Measurements from ENCODE around the gene CUL7. TPM values are rescaled to one million over a fixed set of nuclear protein-coding genes. Genes with fewer than 3 reads are reported as not detected.

CUL7 gene
- total RNA-seq: 22.6 and 24.7 TPM in 2 replicates

GRCh38 chr6:43053545-43054205 is at the start of gene CUL7:
CUL7 (minus strand) TSS chr6:43053851; CDS start chr6:43052788, 1,063 bp downstream.
- Mint-ChIP-seq H3K27ac (peak within 1 kb of the TSS; percentile 98), H3K4me1 (peaks cover 43% of the 10 kb centered on the region), H3K36me3 (ENCODE audit: low read depth) (peaks cover 49% of the 10 kb centered on the region), H3K27me3 (no peaks in the 10 kb centered on the region), H3K9me3 (no peaks in the 10 kb centered on the region), H3K4me3 (peak within 1 kb of the TSS; percentile 96)
- intact Hi-C loops (cut with micrococcal nuclease): loop anchor here (1.0 to 10.0 kb wide), 6 partner anchors 32 to 489 kb away; partner anchors contain the start of genes CNPY3, PEX6, POLR1C and RRP36
- DNase-seq: peak; percentile 98

DNA sequence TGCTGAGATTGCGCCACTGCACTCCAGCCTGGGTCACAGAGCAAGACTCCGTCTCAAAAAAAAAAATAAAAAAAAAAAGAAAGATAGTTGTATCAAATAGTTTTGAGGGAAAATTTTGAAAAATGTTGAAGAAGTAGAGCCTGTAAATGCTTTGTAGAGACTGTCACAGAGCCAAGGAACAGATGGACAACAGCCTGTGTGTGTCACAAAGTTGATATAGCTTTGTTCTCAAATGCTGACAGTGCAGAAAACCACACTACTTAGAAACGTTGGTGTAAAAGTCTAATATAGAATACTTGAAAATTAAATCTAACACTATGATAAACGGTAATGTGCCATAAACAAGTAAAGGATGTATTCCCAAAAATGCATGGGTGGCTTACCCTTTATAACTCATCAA is 47.8 kb upstream of the CUL7 start:
- Mint-ChIP-seq H3K4me1 (no peaks in the 10 kb centered on the region), H3K27ac (no peak overlapping the region), H3K4me3 (no peak overlapping the region), H3K36me3 (ENCODE audit: low read depth) (no peaks in the 10 kb centered on the region), H3K27me3 (peaks cover 3% of the 10 kb centered on the region), H3K9me3 (no peaks in the 10 kb centered on the region)
- intact Hi-C loops (cut with micrococcal nuclease): no loop called here
- DNase-seq: no peak

- DNase-seq: no peak
Observed at GRCh38 chr6:43097502-43097901, 43.9 kb upstream of the CUL7 start.

DNA sequence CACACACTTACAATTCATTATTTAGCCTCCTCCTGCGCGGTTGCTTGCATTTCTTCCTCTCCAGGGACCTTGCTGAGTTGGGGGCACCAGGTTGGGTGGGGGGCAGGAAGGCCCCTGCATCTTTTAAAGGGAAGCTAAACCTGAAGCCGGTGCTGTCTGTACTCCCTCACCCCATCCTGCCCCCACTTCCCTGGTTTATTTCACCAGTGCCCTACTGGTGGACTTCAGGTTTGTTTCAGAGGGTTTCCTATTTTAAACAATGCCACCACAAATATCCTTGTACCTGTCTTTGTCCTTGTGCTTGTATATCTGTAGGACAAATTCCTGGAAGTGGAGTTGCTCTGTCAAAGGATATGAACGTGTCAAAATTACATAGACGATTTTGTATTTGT is 43.4 kb upstream of the CUL7 start:
- intact Hi-C loops (cut with micrococcal nuclease): no loop called here
- Mint-ChIP-seq H3K4me3 (no peak overlapping the region), H3K27me3 (no peaks in the 10 kb centered on the region), H3K27ac (no peak overlapping the region), H3K36me3 (ENCODE audit: low read depth) (no peaks in the 10 kb centered on the region), H3K4me1 (peaks cover 11% of the 10 kb centered on the region), H3K9me3 (no peaks in the 10 kb centered on the region)
- DNase-seq: no peak

More at GRCh38 chr6:43097502-43097901, 43.9 kb upstream of the CUL7 start:
- Mint-ChIP-seq H3K36me3 (ENCODE audit: low read depth) (no peaks in the 10 kb centered on the region), H3K4me1 (peaks cover 11% of the 10 kb centered on the region), H3K9me3 (no peaks in the 10 kb centered on the region), H3K27me3 (no peaks in the 10 kb centered on the region), H3K4me3 (no peak overlapping the region), H3K27ac (no peak overlapping the region)
- intact Hi-C loops (cut with micrococcal nuclease): no loop called here

DNA sequence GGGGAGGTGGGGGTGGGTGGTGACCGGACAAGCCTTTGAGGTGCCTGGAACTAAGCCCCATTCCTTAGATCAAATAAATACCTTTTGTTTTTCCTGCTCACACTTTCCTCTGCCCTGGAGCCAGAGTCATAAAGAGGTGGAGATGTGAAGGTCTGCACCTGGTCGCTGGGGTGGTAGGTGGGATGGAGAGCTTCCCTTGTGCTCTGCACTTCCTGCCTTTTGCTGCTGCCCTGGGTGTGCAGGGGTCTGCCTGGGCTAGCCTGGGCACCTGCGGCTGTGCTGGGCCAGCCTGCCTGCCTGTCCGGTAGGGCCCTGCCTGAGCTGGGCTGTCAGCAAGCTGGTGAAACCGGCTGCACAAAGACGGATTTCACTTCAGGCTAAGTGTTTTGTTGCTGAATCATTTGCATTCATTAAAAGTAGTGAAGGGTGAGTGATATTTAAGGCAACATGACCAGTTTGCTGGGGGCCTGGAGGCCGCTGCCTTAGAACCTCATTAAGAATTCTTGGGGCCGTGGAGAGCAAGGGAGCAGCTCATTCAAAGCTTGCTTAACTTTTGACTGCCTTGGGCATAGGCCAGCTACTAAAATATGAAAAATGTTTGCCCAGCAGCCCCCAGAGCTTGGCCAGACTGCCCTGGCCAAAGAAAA is 42.9 kb upstream of the CUL7 start:
- no peaks in the 10 kb centered on the region for H3K36me3 Mint-ChIP-seq (ENCODE audit: low read depth)
- H3K9me3 Mint-ChIP-seq: no peaks in the 10 kb centered on the region
- H3K27me3 Mint-ChIP-seq: no peaks in the 10 kb centered on the region
- intact Hi-C loops (cut with micrococcal nuclease): no loop called here
- H3K27ac Mint-ChIP-seq: no peak overlapping the region
- H3K4me1 Mint-ChIP-seq: peaks cover 11% of the 10 kb centered on the region
- H3K4me3 Mint-ChIP-seq: no peak overlapping the region
- DNase-seq: no peak

- no peak for DNase-seq
- Mint-ChIP-seq H3K27me3 (no peaks in the 10 kb centered on the region), H3K4me1 (peaks cover 11% of the 10 kb centered on the region), H3K27ac (no peak overlapping the region), H3K36me3 (ENCODE audit: low read depth) (no peaks in the 10 kb centered on the region), H3K9me3 (no peaks in the 10 kb centered on the region), H3K4me3 (no peak overlapping the region)
- intact Hi-C loops (cut with micrococcal nuclease): no loop called here
Observed at GRCh38 chr6:43095939-43096338, 42.3 kb upstream of the CUL7 start.

DNA sequence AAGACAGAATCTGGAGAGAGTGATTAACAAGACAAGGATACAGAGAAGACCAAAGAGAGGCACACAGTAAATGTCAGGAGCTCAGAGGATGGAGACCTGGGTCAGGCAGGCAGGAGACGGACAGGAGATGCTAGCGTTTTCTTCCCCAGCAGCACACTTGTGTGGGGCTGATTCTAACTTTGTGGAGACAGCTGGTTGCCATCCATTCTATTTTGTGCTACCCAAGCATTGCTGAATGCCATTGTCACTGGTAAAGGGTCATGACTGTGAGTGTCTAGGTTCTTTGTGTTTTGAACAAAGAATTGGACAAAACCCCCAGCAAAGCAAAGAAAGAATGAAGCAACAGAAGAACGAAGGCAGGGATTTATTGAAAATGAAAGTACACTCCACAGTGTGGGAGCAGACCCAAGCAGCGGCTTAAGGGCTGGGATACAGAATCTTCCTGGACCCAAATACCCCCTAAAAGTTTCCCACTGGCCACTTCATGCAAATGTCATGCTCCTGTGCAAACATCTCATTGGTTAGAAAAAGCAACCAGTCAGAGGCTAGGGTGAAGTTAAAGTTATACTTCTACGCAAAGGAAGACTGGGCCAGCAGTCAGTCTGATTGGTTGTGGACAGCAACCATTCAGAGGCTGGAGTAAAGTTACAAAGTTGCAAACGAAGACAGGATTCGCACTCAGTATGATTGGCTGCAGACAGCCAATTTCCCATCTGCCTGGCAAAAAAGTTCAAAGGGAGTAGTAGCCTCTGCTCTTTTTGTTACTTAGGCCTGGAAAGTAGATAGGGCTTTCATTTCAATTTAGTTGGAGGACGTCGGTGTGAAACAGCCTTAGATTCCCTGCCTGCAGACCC is 40.0 kb upstream of the CUL7 start:
- no peak overlapping the region for H3K27ac Mint-ChIP-seq
- no peaks in the 10 kb centered on the region for H3K27me3 Mint-ChIP-seq
- no peaks in the 10 kb centered on the region for H3K36me3 Mint-ChIP-seq (ENCODE audit: low read depth)
- H3K4me3 Mint-ChIP-seq: peak overlapping the region; percentile 55
- intact Hi-C loops (cut with micrococcal nuclease): no loop called here
- peaks cover 11% of the 10 kb centered on the region for H3K4me1 Mint-ChIP-seq
- DNase-seq: no peak
- H3K9me3 Mint-ChIP-seq: no peaks in the 10 kb centered on the region

- Mint-ChIP-seq H3K4me1 (peaks cover 11% of the 10 kb centered on the region), H3K27me3 (no peaks in the 10 kb centered on the region), H3K36me3 (ENCODE audit: low read depth) (no peaks in the 10 kb centered on the region), H3K4me3 (no peak overlapping the region), H3K27ac (no peak overlapping the region), H3K9me3 (no peaks in the 10 kb centered on the region)
- intact Hi-C loops (cut with micrococcal nuclease): no loop called here
- DNase-seq: no peak
Observed at GRCh38 chr6:43092635-43093034, 39.0 kb upstream of the CUL7 start.

DNA sequence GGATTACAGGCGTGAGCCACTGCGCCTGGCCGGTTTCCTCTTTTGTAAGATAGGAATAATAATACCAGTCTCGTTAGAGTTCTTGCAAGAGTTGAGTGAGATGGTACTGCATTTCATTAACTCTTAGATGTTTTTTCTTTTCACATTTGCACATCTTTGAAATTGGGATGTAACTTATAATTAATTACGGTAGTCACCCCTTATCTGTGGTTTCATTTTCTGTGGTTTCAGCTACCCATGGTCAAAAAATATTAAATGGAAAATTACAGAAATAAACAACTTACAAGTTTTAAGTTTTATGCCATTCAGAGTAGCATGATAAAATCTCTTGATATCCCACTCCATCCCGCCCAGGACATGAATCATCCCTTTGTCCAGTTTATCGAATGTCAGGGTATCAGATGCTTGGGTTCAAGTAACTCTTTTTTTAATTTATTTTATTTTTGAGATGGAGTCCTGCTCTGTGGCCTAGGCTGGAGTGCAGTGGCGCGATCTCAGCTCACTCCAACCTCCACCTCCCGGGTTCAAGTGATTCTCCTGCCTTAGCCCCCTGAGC is 37.9 kb upstream of the CUL7 start:
- Mint-ChIP-seq H3K4me3 (no peak overlapping the region), H3K27ac (no peak overlapping the region), H3K9me3 (no peaks in the 10 kb centered on the region), H3K27me3 (no peaks in the 10 kb centered on the region), H3K36me3 (ENCODE audit: low read depth) (no peaks in the 10 kb centered on the region), H3K4me1 (peaks cover 11% of the 10 kb centered on the region)
- DNase-seq: no peak
- intact Hi-C loops (cut with micrococcal nuclease): no loop called here

DNA sequence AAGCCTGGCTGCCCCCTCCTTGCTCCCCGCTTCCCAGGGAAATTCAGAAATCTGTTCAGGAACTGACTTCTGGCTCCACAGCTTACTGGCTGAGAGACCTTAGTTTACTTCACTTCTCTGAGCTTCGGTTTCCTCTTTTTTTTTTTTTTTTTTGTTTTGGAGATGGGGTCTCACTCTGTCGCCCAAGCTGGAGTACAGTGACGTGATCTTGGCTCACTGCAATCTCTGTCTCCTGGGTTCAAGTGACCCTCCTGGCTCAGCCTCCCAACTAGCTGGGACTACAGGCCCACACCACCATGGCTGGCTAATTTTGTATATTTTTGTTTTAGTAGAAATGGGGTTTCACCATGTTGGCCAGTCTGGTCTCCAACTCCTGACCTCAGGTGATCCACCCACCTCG is 37.4 kb upstream of the CUL7 start:
- DNase-seq: no peak
- Mint-ChIP-seq H3K4me3 (no peak overlapping the region), H3K36me3 (ENCODE audit: low read depth) (no peaks in the 10 kb centered on the region), H3K9me3 (no peaks in the 10 kb centered on the region), H3K27ac (no peak overlapping the region), H3K27me3 (no peaks in the 10 kb centered on the region), H3K4me1 (peaks cover 15% of the 10 kb centered on the region)
- intact Hi-C loops (cut with micrococcal nuclease): no loop called here

DNA sequence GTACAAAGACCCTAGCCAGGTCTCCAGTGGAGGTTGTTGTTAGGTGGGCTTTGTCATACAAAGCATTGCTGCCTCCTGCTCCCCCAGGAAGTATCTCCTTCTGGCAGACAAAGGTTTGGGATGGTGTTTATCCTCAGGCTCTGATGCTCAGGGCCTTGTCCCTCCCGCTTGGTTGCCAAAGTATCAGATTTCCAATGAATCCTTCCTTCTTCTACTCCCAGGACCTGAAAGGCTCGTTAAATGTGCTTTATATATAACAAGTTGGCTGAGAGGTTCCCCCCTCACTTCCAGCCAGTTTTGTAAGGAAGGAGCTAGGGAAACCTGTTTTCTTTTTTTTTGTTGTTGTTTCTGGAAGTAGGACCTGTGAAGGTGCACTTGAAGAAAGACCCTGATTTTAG is 36.9 kb upstream of the CUL7 start:
- Mint-ChIP-seq H3K27ac (no peak overlapping the region), H3K9me3 (no peaks in the 10 kb centered on the region), H3K36me3 (ENCODE audit: low read depth) (no peaks in the 10 kb centered on the region), H3K4me3 (no peak overlapping the region), H3K27me3 (no peaks in the 10 kb centered on the region), H3K4me1 (peaks cover 17% of the 10 kb centered on the region)
- no peak for DNase-seq
- intact Hi-C loops (cut with micrococcal nuclease): no loop called here

- no peak overlapping the region for H3K4me3 Mint-ChIP-seq
- H3K27me3 Mint-ChIP-seq: no peaks in the 10 kb centered on the region
- intact Hi-C loops (cut with micrococcal nuclease): no loop called here
- peaks cover 17% of the 10 kb centered on the region for H3K4me1 Mint-ChIP-seq
- H3K27ac Mint-ChIP-seq: peak overlapping the region; percentile 20
- H3K36me3 Mint-ChIP-seq (ENCODE audit: low read depth): no peaks in the 10 kb centered on the region
- DNase-seq: no peak
- H3K9me3 Mint-ChIP-seq: no peaks in the 10 kb centered on the region
Observed at GRCh38 chr6:43089874-43090558, 36.4 kb upstream of the CUL7 start.

DNA sequence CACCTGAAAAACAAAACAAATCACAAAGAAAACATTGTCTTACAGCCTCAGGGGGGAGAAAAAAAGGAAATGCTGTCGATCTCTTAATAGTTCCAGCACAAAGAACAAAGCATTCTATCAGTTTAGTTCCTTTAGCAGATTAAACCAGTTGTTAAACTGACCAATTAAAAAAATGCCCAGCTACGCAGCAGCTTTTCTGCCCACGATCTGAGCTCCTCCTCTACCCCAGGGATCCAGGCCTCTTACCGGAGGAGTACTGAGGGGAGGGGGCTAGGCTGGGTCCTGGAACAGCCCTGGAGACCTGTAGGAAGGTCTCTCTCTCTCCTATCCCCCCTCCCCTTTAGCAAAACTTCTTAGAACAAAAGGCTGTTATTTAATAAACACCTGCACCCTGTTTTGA is 35.8 kb upstream of the CUL7 start:
- intact Hi-C loops (cut with micrococcal nuclease): no loop called here
- H3K4me1 Mint-ChIP-seq: peaks cover 17% of the 10 kb centered on the region
- H3K27me3 Mint-ChIP-seq: peaks cover 1% of the 10 kb centered on the region

More for the DNA sequence above, 35.8 kb upstream of the CUL7 start:
- Mint-ChIP-seq H3K4me3 (no peak overlapping the region), H3K27ac (no peak overlapping the region), H3K36me3 (ENCODE audit: low read depth) (no peaks in the 10 kb centered on the region), H3K9me3 (no peaks in the 10 kb centered on the region)
- DNase-seq: no peak
